ENCODE results near the gene ANGPTL2.

Gene ANGPTL2

DNA sequence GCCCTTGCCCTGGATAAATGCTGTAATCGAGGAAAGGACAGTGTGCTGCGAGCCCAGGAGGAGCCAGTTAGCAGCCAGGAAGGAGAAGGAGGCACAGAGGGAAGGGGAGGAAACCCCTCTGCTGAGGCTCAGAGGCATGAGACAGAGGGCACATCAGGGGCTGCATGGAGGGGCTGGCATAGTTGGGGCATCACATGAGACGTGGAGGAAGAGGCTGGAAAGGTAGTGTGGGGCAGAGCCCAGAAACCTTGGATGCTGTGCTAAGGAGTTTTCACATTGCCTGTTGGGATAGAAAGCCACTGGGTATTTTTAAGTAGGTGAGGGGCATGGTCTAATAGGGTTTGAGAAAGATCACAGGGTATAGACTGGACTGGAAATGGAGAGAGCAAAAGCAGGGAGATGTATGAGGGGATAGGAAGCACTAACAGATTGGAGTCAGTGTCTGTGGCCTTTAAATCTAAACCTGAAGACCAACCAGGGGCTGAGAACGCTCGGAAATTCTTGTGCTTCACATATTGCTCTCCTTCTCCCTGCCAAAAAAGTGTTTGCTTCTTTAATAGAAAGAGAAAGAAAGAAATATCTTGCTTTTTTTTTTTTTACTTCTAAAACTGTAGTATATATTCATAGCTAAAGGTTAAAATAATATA lies 33.0 kb upstream of the ANGPTL2 start:
- CTCF ChIA-PET: interaction anchor here (0.6 kb wide), 1 partner anchor 197 kb away, joined by 3 read pairs; no protein-coding TSS in a partner anchor
- DNase-seq (ENCODE audit: low spot score): no peak
- H3K27ac ChIP-seq: no peak overlapping the region
- TF ChIP-seq, protein P1, sequence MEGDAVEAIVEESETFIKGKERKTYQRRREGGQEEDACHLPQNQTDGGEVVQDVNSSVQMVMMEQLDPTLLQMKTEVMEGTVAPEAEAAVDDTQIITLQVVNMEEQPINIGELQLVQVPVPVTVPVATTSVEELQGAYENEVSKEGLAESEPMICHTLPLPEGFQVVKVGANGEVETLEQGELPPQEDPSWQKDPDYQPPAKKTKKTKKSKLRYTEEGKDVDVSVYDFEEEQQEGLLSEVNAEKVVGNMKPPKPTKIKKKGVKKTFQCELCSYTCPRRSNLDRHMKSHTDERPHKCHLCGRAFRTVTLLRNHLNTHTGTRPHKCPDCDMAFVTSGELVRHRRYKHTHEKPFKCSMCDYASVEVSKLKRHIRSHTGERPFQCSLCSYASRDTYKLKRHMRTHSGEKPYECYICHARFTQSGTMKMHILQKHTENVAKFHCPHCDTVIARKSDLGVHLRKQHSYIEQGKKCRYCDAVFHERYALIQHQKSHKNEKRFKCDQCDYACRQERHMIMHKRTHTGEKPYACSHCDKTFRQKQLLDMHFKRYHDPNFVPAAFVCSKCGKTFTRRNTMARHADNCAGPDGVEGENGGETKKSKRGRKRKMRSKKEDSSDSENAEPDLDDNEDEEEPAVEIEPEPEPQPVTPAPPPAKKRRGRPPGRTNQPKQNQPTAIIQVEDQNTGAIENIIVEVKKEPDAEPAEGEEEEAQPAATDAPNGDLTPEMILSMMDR (conservative IDR thresholded peaks at IDR 0.05; ENCODE audit: low read depth): no peak
- POLR2A ChIA-PET (ENCODE audit: low non-redundant PET): no interaction called here

DNA sequence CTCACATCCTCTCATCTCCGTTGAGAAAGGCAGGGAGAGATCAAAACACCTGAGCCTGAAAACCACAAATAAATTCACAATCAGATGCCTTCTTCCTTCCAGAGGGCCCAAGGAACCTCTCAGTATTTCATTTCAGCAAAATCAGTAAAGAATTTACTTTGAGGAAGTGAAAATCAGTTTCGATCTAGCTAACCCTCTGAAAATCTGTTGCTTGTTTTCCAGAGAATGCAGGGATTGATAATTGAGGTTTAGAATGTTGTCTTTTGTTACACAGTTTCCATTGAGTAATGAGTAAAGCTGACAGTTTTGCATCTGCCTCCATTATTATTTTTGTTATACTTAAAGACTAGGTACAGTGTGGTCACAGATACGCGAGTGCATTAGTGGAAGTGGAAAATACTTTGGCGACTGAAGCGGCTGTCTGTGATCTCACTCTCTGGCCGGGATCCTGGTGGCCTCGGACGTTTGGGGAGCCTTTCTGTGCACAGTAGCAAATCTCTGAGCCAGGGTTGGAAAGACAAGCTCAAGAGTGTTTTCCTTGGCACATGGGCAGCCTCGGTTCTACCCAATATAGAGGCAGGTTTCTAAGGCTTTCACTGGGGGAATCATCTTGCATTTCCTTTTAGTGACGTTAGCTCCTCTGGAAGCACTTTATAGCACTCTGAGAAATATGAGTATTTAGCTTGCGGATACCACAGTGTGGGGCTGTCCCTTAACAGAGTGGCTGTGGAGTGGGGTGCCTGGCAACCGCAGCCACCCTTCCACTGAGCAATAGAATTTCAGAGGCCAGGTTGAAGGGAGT lies 32.2 kb upstream of the ANGPTL2 start:
- H3K27ac ChIP-seq: no peak overlapping the region
- CTCF ChIA-PET: interaction anchor here (0.6 to 1.0 kb wide), 2 partner anchors 44 to 83 kb away, joined by 3 read pairs; no protein-coding TSS in a partner anchor
- POLR2A ChIA-PET (ENCODE audit: low non-redundant PET): no interaction called here
- no peak for DNase-seq (ENCODE audit: low spot score)
- TF ChIP-seq, protein P1 (conservative IDR thresholded peaks at IDR 0.05; ENCODE audit: low read depth): no peak

DNA sequence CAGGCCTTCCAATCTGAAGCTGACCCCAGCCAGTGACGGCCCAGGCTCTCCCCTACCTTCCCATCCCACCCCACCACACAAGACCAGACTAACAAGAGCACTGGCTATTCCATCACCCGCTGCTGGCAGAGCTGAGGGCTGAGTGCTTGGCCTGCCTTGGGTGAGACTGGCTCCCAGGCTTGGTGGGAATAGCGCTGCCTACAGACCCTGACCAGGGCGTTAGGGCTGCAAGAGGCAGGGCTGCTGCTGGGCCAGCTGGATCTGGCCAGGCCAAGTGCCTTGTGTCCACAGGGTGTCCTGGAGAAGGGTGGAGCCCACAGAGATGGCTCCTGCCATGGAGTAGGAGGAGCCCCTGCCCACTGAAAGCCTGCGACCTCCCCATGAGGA lies 31.6 kb upstream of the ANGPTL2 start:
- POLR2A ChIA-PET (ENCODE audit: low non-redundant PET): no interaction called here
- DNase-seq (ENCODE audit: low spot score): no peak
- TF ChIP-seq, protein P1 (conservative IDR thresholded peaks at IDR 0.05; ENCODE audit: low read depth): no peak
- CTCF ChIA-PET: interaction anchor here (0.6 to 1.0 kb wide), 2 partner anchors 16 to 44 kb away, joined by 3 read pairs; no protein-coding TSS in a partner anchor
- H3K27ac ChIP-seq: no peak overlapping the region

DNA sequence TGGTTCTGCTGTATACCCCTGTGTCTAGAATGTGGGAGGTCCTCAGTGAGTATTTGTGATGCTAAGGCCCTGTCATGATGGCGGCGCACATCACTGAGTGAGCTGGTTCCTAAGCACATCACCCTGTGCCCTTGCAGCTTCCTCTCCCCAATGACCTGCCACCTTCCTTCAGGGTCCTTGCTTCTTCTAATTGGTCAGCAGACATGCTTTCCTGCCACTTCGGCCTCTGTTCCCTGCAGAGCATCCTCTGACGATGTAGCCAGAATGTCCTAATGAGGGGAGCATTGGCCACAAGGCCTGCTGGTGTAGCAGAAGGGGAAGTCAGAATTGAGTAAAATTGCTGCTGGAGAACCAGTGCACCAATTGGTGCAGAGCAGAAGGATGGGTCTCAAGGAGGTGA lies 31.1 kb upstream of the ANGPTL2 start:
- POLR2A ChIA-PET (ENCODE audit: low non-redundant PET): no interaction called here
- CTCF ChIA-PET: interaction anchor here (0.6 to 1.0 kb wide), 2 partner anchors 16 to 45 kb away, joined by 3 read pairs; no protein-coding TSS in a partner anchor
- H3K27ac ChIP-seq: no peak overlapping the region

DNA sequence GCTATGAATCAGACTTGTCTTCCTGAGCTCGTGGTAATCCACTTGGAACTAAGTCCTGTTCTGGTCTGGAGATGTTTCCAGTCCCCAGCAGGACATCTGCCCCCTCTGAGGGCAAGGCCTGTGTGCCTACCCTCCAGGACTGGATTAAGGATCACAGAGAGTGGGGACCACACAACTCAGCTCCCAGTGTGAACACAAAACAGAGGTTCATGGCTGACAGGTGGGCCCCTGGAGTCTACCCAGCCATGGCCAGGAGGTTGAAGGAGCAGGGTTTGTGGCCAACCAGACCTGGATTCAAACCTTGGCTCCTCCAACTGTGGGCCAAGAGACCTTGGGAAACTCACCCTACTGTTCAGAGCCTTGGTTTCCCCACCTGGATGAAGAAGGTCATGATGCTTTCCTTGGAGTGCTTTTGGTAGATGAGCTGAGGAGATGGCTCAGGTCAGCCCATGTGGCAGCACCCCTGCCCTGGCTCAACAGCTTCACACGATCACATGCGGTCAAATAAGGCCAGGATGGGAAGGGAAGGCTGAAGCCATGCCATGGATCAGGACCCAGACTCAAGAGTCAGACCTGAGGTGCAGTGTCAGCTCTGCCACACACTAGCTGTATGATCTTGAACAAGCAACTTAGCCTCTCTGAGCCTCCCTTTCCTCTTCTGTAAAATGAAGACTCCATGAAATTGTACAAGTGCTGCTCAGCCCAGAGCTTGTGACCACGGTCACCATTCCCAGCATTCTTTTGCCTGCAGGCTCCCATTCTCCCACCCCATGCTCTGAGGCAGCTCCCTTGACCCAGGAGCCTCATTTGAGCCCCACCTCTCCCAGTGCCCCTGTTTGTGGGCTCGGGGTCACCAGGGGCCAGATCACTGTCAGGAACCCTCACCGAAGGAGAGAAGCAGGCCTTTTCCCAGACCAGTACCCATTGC lies 27.3 kb upstream of the ANGPTL2 start:
- TF ChIP-seq, protein P1 (conservative IDR thresholded peaks at IDR 0.05; ENCODE audit: low read depth): no peak
- ChIA-PET CTCF (interaction anchor here (0.6 to 1.7 kb wide), 2 partner anchors 49 to 205 kb away, joined by 5 to 7 read pairs; no protein-coding TSS in a partner anchor), POLR2A (ENCODE audit: low non-redundant PET) (interaction anchor here (0.5 kb wide), 1 partner anchor 11 kb away, joined by 3 read pairs; no protein-coding TSS in a partner anchor)
- H3K27ac ChIP-seq: no peak overlapping the region
- no peak for DNase-seq (ENCODE audit: low spot score)

More for the DNA sequence above, 31.1 kb upstream of the ANGPTL2 start:
- TF ChIP-seq, protein P1 (conservative IDR thresholded peaks at IDR 0.05; ENCODE audit: low read depth): no peak
- DNase-seq (ENCODE audit: low spot score): no peak

Measured in RWPE1 (cell line).